GM20431 (cell line): ENCODE results near the gene SCN9A.
"Not testable (repeated sequence)": the region's sequence is repeated elsewhere in the genome, so short reads cannot be mapped to it uniquely, and the experiment has no call there.

Experiments
- in situ Hi-C: fragments of 300-500 bp; cut with MseI, MboI; formaldehyde crosslinking; loops from one replicate; pipeline ENCODE4 v1.15.0; 2020; ENCODE audit warnings: low sequenced_read_pairs; ENCODE audit not compliant: unreplicated experiment

SCN9A gene

DNA sequence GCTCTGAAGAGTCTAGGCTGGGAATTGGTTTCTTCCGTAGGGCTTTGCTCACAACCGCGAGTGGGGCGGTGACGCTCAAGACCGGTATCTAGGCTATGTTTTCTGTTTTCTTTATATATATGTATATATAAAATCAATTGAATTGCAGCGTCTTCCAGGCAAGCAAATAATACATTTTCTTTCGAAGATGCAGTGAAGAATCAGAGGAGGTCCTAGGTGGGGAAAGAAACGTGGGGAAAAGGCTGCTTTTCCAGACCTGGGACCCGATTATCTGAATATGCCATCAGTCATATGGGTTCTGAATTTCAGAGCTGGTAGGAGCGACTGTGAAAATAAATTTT is 714 bp upstream of the SCN9A start:
- in situ Hi-C loops = no loop called here

- in situ Hi-C loops = no loop called here
Measured at GRCh38 chr2:166375195-166375735, 479 bp downstream of the SCN9A start.

DNA sequence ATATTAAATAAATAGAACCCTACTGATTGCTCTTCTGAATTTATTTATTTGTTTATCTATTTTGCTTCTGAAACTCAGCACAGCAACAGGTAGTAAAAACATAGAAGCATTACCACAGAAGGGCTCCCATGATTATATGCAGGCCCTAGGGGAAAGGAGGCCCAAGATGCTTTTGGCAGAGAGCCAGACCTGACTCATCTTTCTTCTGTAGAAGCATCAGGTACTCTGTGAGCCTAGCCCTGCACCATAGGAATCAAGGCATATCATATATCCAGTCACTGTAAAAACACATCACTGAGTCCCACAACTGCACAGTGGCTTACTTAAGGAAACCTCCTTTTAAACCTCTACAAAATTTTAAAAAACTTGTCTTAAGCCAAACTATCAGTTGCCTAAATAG is 1.8 kb downstream of the SCN9A start:
- in situ Hi-C loops = no loop called here

DNA sequence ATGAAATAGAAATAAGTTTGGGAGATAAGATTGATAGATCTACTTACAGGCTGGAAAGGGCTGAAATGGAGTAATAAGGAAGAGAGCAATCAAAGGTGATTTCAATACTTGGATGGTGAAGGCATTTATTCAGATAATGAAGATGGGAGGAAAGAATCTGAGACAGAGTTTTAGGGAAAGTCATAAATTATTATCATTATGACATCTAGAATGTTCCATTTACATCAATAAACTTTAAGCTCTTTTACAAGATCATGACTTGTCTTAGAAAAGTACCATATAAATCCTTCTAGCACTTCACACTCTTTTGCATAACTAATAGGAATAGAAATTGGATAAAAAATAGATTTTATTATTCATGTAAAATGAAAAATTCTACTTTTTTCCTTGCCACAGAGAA is 2.2 kb downstream of the SCN9A start:
- in situ Hi-C loops = no loop called here

- in situ Hi-C loops = no loop called here
Measured at GRCh38 chr2:166373105-166373504, 2.6 kb downstream of the SCN9A start.

- in situ Hi-C loops = no loop called here
Measured at GRCh38 chr2:166372046-166372445, 3.7 kb downstream of the SCN9A start.

DNA sequence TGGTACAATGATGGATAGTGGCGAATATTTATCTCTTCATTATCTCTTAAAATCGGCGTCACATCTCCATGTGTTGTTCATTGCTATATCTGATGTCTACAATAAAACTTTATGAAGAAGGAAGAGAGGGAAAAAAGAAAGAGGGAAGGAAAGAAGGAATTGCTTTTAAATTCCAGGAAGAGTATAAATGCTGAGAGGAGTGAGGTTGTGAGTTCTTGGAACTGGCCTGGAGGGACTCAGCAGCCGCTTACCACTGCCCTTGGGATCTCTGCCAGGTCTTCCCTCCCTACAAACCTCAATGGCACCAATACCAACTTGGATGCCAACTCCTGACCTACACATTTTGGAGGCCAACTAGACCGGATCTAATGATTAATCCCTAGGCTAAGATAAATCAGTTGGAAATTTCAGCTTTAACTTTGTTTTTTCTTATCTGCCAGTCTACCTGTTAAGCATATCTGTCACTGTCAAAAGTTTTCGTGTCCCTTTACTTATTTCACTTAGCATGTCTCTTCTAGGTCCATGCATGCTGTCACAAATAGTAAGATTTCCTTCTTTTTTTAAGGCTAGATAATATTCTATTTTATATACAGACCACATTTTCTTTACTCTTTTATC is 9.8 kb downstream of the SCN9A start:
- in situ Hi-C loops = no loop called here

GRCh38 chr2:166365239-166365638 is 10.5 kb downstream of the SCN9A start:
- in situ Hi-C loops = no loop called here

GRCh38 chr2:166364476-166365161 is 11.1 kb downstream of the SCN9A start:
- in situ Hi-C loops = no loop called here

- in situ Hi-C loops = no loop called here
Measured at GRCh38 chr2:166361351-166362153, 14.2 kb downstream of the SCN9A start.

GRCh38 chr2:166360906-166361305 is 14.8 kb downstream of the SCN9A start:
- in situ Hi-C loops = no loop called here

GRCh38 chr2:166360426-166360825 is 15.3 kb downstream of the SCN9A start:
- in situ Hi-C loops = no loop called here

DNA sequence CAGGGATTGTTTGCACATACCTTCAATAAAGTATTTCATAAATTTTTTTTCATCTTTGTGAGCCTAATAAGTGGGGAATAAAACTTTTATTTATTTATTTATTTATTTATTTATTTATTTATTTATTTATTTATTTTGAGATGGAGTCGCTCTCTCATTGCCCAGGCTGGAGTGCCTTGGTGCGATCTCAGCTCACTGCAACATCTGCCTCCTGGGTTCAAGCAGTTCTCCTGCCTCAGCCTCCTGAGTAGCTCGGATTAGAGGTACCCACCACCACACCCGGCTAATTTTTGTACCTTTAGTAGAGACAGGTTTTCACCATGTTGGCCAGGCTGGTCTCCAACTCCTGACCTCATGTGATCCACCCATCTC is 17.8 kb downstream of the SCN9A start:
- in situ Hi-C loops = not testable (repeated sequence)

- in situ Hi-C loops = no loop called here
Measured at GRCh38 chr2:166357068-166357949, 18.4 kb downstream of the SCN9A start.

DNA sequence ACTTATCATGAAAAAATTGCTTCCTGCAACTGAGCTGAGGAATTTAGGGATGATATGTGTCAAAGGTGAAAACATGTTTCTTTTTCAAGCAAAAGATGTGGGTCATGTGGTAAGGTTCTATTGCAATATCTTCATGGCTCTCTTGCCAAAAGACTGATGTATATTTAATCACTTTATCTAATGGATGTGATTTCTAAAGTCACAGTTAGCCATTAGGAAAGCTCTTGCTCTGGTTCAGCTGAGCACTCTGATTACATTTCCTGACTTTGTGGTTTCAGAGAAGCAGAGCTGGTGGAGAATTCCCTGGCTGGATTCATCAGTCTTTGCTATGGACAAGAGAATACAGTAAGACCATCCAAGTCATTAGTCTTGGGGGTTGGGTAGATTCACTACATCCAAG is 24.4 kb downstream of the SCN9A start:
- in situ Hi-C loops = no loop called here

DNA sequence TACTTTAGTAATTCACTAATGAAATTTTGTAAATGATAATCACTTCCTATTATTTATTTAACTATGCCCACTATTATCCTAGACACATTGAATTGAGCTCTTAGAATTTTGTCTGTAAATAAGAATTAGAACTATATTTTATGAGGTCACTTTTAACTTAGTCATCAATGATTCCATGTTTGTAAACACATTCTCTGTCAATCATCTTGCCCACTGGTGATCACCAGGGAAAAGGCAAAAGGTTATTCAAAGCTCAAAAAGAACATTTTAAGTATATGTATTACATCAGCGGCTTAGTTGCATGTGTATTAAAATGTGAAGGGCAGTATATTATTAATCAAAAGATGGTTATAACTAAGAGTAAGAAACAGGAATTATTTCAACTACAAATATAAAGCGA is 25.2 kb downstream of the SCN9A start:
- in situ Hi-C loops = no loop called here

DNA sequence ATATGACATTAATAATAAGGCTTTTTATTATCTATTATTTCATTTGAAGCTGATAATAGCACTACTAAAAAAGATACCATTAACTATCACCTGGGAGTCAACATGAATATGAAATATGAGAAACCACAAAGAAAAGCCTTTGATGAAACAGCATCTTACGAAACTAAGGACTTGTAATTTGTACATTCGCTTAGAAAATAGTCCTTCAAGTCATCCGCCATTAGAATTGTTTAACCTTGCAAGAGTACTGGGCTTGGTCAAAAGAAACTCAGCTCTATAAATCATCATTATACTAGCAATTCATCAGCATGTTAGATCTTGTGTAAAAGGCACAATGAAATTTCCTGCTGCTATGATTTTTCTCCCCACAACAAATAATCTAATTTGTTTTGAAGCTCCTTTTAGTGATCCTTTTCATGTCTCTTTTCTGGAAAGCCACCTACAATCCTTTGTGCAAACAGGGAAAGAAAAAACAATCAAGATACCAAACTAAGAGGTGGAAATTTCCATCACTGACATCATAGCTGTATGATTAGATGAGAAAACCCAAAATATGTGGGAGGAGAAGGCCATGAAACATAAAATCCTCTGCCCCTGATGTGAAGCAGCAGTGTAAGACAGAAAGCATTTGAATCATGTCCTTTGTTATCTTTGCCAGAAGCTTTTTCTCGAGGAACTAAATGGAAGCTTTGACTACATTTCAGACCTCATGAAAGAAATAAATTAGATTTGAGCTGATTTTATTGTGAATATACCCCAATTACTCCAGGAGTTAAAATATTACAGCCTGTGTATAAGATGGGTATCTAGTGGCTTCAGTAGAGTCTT is 31.2 kb downstream of the SCN9A start:
- in situ Hi-C loops = no loop called here

GRCh38 chr2:166343467-166343866 is 32.3 kb downstream of the SCN9A start:
- in situ Hi-C loops = no loop called here

- in situ Hi-C loops = no loop called here
Measured at GRCh38 chr2:166341426-166341825, 34.3 kb downstream of the SCN9A start.
